ENCODE results near the gene LAMC3. TPM values are rescaled to one million over a fixed set of nuclear protein-coding genes. Genes with fewer than 3 reads are reported as not detected.

The LAMC3 gene
- total RNA-seq, 1 donor from 2014 or later = 6.4 TPM

DNA sequence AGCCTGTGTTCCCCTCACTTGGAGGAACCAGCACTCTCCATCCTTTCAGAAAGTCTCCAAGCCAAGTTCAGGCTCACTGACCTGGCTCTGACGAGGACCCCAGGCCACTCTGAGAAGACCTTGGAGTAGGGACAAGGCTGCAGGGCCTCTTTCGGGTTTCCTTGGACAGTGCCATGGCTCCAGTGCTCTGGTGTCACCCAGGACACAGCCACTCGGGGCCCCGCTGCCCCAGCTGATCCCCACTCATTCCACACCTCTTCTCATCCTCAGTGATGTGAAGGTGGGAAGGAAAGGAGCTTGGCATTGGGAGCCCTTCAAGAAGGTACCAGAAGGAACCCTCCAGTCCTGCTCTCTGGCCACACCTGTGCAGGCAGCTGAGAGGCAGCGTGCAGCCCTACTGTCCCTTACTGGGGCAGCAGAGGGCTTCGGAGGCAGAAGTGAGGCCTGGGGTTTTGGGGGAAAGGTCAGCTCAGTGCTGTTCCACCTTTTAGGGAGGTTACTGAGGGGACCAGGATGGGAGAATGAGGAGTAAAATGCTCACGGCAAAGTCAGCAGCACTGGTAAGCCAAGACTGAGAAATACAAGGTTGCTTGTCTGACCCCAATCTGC, 111.8 kb downstream of the LAMC3 start:
- DNase-seq = no peak

- no peak for DNase-seq
These were observed 112.4 kb downstream of the LAMC3 start for GRCh38 chr9:131121346-131121745.

- no peak for DNase-seq
These were observed 113.2 kb downstream of the LAMC3 start for GRCh38 chr9:131122158-131122557.

DNA sequence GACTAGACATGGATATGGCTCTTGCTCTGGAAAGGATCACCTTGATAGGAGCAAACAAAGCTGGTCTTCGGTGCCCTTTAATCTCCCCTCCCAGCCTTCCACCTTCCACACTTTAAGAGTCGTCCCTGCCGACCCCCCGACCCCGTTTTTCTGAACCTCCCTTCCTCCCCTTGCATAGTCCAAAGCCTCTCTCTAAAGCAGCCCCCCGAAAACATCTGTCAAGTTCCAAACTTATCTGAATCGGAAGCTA, 116.0 kb downstream of the LAMC3 start:
- no peak for DNase-seq

DNA sequence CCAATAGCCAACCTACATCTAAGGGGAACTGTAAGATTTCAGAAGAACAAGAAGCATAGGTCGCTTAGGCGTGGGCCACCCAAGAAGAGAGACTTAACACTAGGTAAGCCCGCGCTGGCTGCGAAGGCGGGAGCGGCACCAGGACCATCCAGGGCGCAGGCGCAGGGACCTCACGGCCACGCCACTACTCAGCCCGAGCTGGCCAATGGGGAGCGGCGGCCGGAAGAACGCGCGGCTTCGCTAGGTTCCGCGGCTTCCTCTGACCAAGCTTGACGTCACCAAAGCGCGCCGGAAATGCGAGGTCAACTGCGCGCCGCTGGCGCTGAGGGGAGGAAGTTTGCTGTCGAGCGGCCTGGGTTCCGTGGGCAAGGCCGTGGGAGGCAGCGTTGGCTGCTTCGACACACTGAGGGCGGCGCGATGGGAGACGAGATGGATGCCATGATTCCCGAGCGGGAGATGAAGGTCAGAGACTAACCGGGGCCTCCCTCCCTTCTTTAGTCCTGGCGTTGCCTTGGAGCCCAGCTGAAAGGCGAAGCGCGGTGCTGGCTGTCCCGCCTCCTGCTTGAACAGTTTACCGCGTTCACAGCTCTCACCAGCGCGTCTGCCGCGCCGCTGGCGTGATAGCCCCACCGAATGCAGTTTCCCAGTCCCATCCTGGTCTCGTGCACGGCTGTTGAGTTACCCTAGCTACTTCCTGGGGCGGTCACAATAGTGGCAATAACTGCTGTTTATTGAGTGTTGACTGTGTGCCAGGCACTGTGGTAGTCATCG, 116.5 kb downstream of the LAMC3 start, which contains the start of gene NUP214:
Gene NUP214, plus strand, starts transcription at position 299 of the 771 bp plus-strand sequence. Its CDS starts 119 bp downstream, at position 418.
- peak; percentile 99 for DNase-seq

GRCh38 chr9:131126059-131126426, 117.1 kb downstream of the LAMC3 start:
- no peak for DNase-seq

DNA sequence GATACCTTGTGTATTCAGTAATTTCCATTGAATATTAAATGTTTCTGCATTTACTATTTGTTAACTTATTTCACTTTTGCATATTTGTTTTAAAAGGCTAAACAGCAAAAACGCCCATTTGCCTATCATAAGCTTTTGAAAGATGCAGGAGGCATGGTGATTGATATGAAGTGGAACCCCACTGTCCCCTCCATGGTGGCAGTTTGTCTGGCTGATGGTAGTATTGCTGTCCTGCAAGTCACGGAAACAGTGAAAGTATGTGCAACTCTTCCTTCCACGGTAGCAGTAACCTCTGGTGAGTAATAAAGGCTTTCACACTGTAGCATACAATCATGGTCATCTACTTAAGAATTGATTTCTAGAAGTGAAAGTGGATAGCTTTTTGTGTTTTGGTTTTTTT, 120.2 kb downstream of the LAMC3 start:
- no peak for DNase-seq

DNA sequence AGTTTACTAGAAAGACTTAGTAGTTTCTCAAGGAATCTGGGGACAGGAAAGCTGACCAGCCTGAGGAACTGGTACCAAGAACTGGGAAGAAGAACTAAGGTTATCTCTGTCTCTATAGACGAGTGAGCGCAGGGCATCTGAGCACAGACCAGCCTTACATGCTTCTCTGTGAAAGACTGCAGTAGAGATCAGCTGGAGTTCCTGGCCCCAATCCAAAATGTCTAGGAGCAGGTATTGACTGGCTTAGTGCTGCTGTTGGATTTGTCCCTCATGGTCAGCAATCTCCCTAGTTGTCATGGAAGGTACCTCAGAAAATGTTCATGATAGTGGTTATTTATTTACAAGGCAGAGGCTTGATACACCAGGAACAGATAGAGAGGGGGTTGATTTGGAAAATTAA, 129.7 kb downstream of the LAMC3 start:
- no peak for DNase-seq

DNA sequence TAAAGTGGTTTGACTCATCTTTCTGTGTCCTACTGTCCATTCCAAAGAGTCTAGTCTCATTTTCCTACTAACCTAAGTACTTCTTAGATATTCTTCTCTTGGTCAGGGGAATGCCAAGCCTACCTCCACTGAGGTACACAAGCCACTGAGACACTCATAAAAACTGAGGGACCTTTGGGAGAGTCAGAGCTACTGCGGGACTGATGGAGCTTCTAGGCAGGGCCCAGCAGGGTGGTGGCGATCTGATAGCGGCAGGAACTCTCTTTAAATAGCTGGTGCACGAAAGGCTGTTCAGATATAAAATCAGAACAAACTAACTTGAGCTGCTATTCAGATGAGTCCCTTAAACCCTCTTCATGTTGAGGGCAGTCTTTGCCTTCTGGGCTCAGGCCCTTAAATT, 131.1 kb downstream of the LAMC3 start:
- DNase-seq = no peak

- DNase-seq = no peak
These were observed 131.6 kb downstream of the LAMC3 start for GRCh38 chr9:131140550-131140949.

DNA sequence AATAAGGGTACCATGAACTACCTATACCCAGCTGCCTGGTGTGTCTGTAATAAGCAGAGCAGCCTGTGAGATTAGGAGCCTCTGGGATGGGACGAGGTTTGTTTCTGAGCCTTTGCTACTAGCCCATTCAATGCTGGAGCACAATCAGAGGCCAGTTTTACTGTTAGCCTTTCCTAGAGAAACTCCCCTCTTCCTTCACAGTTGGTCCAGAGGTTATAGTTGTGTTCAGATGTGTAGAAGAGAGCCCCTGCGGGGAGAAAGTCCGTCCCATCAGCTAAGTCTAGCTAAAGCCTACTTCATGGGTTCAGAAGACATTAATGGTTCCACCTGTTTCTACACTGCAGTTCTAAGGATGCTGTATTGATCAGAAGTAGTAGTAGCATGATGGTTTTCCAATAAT, 133.2 kb downstream of the LAMC3 start:
- DNase-seq = no peak

Small RNA genes lying within 50 kb of the gene (small RNA-seq; reads per million reads assigned to genes)
- gene RF00322 (ENCODE audit: low replicate concordance) (not detected), gene RNU6-881P (ENCODE audit: low replicate concordance) (not detected)

Other genes starting within 250 kb of the LAMC3 start
- gene ABL1, start 173.9 kb upstream of the LAMC3 start, total RNA-seq = 72.9 TPM
- not detected for gene QRFP, start 112.4 kb upstream of the LAMC3 start, total RNA-seq
- gene FIBCD1, start 69.9 kb upstream of the LAMC3 start, total RNA-seq = not detected
- 19.1 TPM for gene AIF1L, start 87.4 kb downstream of the LAMC3 start, total RNA-seq
- gene NUP214, start 116.4 kb downstream of the LAMC3 start, total RNA-seq = 27.4 TPM